Measurements from ENCODE around the gene SEMA5B. TPM values are rescaled to one million over a fixed set of nuclear protein-coding genes. Genes with fewer than 3 reads are reported as not detected.

Gene SEMA5B
- total and polyA plus RNA-seq, 2 donors (not counting 1 experiment from before 2014, with no cell fraction given) = not detected

DNA sequence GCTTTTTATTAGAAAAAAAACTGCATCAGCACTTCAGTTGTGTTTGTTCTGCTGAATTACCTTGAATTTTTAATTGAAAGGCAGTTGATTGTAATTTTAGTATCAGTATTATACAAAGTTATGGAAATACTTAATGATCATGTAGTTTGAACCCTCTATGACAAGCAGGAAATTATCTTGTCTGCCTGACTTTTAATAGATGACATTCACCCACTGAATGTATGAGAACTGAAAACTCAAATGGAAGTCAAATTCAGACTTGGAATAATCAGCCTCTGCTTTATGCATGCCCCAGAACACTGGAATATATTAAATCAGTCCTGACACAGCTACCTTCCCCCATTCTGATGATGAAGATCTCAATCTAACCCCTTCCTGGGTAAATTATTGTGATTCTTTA, 159.2 kb downstream of the SEMA5B start:
- TF ChIP-seq EZH2 (IDR thresholded peaks at IDR 0.05; ENCODE audit: borderline replicate concordance, insufficient read depth, low read depth, low read length, poor library complexity, severe bottlenecking) = no peak
- no peak for TF ChIP-seq CTCF (IDR thresholded peaks at IDR 0.05)
- Histone ChIP-seq H3K4me1 (ENCODE audit: control insufficient read depth in 2 of 2, insufficient read depth in 2 of 2, low read length in 2 of 2) (no peaks in the 10 kb centered on the region), H3K27me3 (replicated peaks in 1 of 4; ENCODE audit: control extremely low read depth in 1 of 4, control insufficient read depth in 3 of 4, insufficient read depth in 4 of 4, low read length in 3 of 4) (no peaks in the 10 kb centered on the region), H3K4me2 (replicated peaks; ENCODE audit: low read depth, low read length, poor library complexity, severe bottlenecking) (no peak overlapping the region), H2AFZ (ENCODE audit: insufficient read depth, low read depth, low read length, poor library complexity, severe bottlenecking) (no peak overlapping the region), H3K4me3 (ENCODE audit: control extremely low read depth in 1 of 5, extremely low read depth in 1 of 5, insufficient read depth in 1 of 5, low read depth in 2 of 5, low read length in 4 of 5) (no peak overlapping the region), H3K36me3 (replicated peaks in 1 of 2; ENCODE audit: control extremely low read depth in 1 of 2, control insufficient read depth in 1 of 2, extremely low read depth in 1 of 2, insufficient read depth in 2 of 2, low read length in 1 of 2) (peaks cover 0 to under 1% of the 10 kb centered on the region in 2 experiments), H3K27ac (ENCODE audit: low read length in 2 of 2) (no peak overlapping the region), H3K79me2 (ENCODE audit: control insufficient read depth, insufficient read depth, low read length) (no peaks in the 10 kb centered on the region), H3K9ac (ENCODE audit: low read length) (no peak overlapping the region), H3K9me3 (ENCODE audit: control extremely low read depth in 1 of 3, control insufficient read depth in 2 of 3, insufficient read depth in 1 of 3, low read length in 2 of 3) (no peaks in the 10 kb centered on the region), H4K20me1 (ENCODE audit: control insufficient read depth, insufficient read depth, low read length, poor library complexity, severe bottlenecking) (no peaks in the 10 kb centered on the region)
- DNase-seq (no peak), ATAC-seq (ENCODE audit: low read depth) (no peak)
- no peaks in the 10 kb centered on the region for H3K27me3 Mint-ChIP-seq
- intact Hi-C loops (cut with micrococcal nuclease) = no loop called here
- ChIA-PET CTCF (interaction anchor here (1.4 kb wide), 1 partner anchor 306 kb away, joined by 3 read pairs; no protein-coding TSS in a partner anchor), POLR2A (no interaction called here)
- H3K27ac Mint-ChIP-seq = no peak overlapping the region
- no peaks in the 10 kb centered on the region for H3K9me3 Mint-ChIP-seq (ENCODE audit: insufficient read depth)
- H3K4me3 Mint-ChIP-seq = no peak overlapping the region
- no peaks in the 10 kb centered on the region for H3K4me1 Mint-ChIP-seq

DNA sequence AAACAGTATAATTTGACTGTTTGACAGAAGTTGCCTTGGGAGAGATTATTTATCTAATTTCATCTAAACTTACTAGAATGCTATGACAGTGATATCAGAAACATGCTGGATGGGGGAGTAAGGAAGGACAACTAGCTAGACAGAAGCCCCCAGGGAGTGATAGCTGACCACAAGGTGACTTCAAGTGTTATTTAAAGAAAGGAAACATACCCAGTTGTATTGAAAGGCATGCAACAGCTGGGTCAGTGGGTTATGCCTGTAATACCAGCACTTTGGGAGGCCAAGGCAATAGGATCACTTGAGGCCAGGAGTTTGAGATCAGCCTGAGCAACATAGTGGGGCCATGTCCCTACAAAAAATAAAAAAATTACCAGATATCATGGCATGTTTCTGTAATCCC, 163.1 kb downstream of the SEMA5B start:
- POLR2A ChIA-PET = no interaction called here
- H3K27me3 ChIP-seq (replicated peaks in 1 of 4; ENCODE audit: control extremely low read depth in 1 of 4, control insufficient read depth in 3 of 4, insufficient read depth in 4 of 4, low read length in 3 of 4) = no peaks in the 10 kb centered on the region

More for the DNA sequence above, 163.1 kb downstream of the SEMA5B start:
- no peak for ATAC-seq (ENCODE audit: low read depth)
- H3K4me2 ChIP-seq (replicated peaks; ENCODE audit: low read depth, low read length, poor library complexity, severe bottlenecking) = no peak overlapping the region
- H3K4me1 Mint-ChIP-seq = no peaks in the 10 kb centered on the region
- H3K27ac ChIP-seq (ENCODE audit: low read length in 2 of 2) = no peak overlapping the region
- DNase-seq = no peak
- H3K27ac Mint-ChIP-seq = no peak overlapping the region
- no peaks in the 10 kb centered on the region for H4K20me1 ChIP-seq (ENCODE audit: control insufficient read depth, insufficient read depth, low read length, poor library complexity, severe bottlenecking)
- no peak overlapping the region for H3K4me3 Mint-ChIP-seq
- H3K9ac ChIP-seq (ENCODE audit: low read length) = no peak overlapping the region
- H3K9me3 ChIP-seq (ENCODE audit: control extremely low read depth in 1 of 3, control insufficient read depth in 2 of 3, insufficient read depth in 1 of 3, low read length in 2 of 3) = no peaks in the 10 kb centered on the region
- intact Hi-C loops (cut with micrococcal nuclease) = no loop called here
- H3K79me2 ChIP-seq (ENCODE audit: control insufficient read depth, insufficient read depth, low read length) = no peaks in the 10 kb centered on the region
- H3K36me3 ChIP-seq (replicated peaks in 1 of 2; ENCODE audit: control extremely low read depth in 1 of 2, control insufficient read depth in 1 of 2, extremely low read depth in 1 of 2, insufficient read depth in 2 of 2, low read length in 1 of 2) = peaks cover 0 to 12% of the 10 kb centered on the region in 2 experiments
- CTCF ChIA-PET = no interaction called here
- no peaks in the 10 kb centered on the region for H3K4me1 ChIP-seq (ENCODE audit: control insufficient read depth in 2 of 2, insufficient read depth in 2 of 2, low read length in 2 of 2)
- no peaks in the 10 kb centered on the region for H3K9me3 Mint-ChIP-seq (ENCODE audit: insufficient read depth)
- TF ChIP-seq EZH2 (IDR thresholded peaks at IDR 0.05; ENCODE audit: borderline replicate concordance, insufficient read depth, low read depth, low read length, poor library complexity, severe bottlenecking) (no peak), CTCF (IDR thresholded peaks at IDR 0.05) (no peak)
- no peak overlapping the region for H3K4me3 ChIP-seq (ENCODE audit: control extremely low read depth in 1 of 5, extremely low read depth in 1 of 5, insufficient read depth in 1 of 5, low read depth in 2 of 5, low read length in 4 of 5)
- no peak overlapping the region for H2AFZ ChIP-seq (ENCODE audit: insufficient read depth, low read depth, low read length, poor library complexity, severe bottlenecking)
- no peaks in the 10 kb centered on the region for H3K27me3 Mint-ChIP-seq
